ENCODE data around the gene ZNF605. TPM values are rescaled to one million over a fixed set of nuclear protein-coding genes. Genes with fewer than 3 reads are reported as not detected.
A peak's percentile ranks its signal among the peaks of the same experiment; 100 is the strongest.

Gene ZNF605
- total and polyA plus RNA-seq, 10 of the 15 experiments (the other 5 are each of a cell fraction or from before 2014, with no cell fraction given) = 0.95 to 4.8 (median 2.5) TPM

- no peak for FAIRE-seq
- H3K27ac ChIP-seq (ENCODE audit: control insufficient read depth, insufficient read depth) = no peak overlapping the region
- intact Hi-C loops (cut with micrococcal nuclease; ENCODE audit: unreplicated experiment) = no loop called here
Observed at GRCh38 chr12:132888852-132889251, 67.3 kb downstream of the ZNF605 start.

More at GRCh38 chr12:132888852-132889251, 67.3 kb downstream of the ZNF605 start:
- RAD21 ChIA-PET (ENCODE audit: unreplicated experiment) = no interaction called here
- Histone ChIP-seq H3K27me3 (replicated peaks in 1 of 2; ENCODE audit: control insufficient read depth in 2 of 2, insufficient read depth in 2 of 2, low read length in 1 of 2) (no peaks in the 10 kb centered on the region), H3K4me2 (ENCODE audit: control insufficient read depth, insufficient read depth) (no peak overlapping the region), H3K9ac (ENCODE audit: control insufficient read depth, insufficient read depth, low read length) (no peak overlapping the region), H3K79me2 (ENCODE audit: control insufficient read depth, insufficient read depth, low read length) (peaks cover 5% of the 10 kb centered on the region), H3K4me1 (ENCODE audit: control insufficient read depth, insufficient read depth, low read length) (no peaks in the 10 kb centered on the region), H3K9me3 (replicated peaks; ENCODE audit: control insufficient read depth, insufficient read depth, low read length) (peaks cover 12% of the 10 kb centered on the region), H2AFZ (ENCODE audit: control insufficient read depth, low read depth, low read length) (no peak overlapping the region), H4K20me1 (ENCODE audit: control insufficient read depth, insufficient read depth) (no peaks in the 10 kb centered on the region), H3K4me3 (0 out of 2 replicates have a peak overlapping the region, but pooled peaks have one; percentile 19), H3K36me3 (ENCODE audit: control insufficient read depth in 2 of 2, insufficient read depth in 2 of 2, low read length in 1 of 2) (peaks cover 0 to 3% of the 10 kb centered on the region in 2 experiments; a peak in 1 of 4 replicates)
- TF ChIP-seq BCLAF1 (IDR thresholded peaks at IDR 0.05) (no peak), ZNF24 (IDR thresholded peaks at IDR 0.05) (no peak), RBBP5 (conservative IDR thresholded peaks at IDR 0.05) (no peak), TCF7 (IDR thresholded peaks at IDR 0.05; ENCODE audit: borderline replicate concordance) (no peak)
- TF ChIP-seq, protein P1, sequence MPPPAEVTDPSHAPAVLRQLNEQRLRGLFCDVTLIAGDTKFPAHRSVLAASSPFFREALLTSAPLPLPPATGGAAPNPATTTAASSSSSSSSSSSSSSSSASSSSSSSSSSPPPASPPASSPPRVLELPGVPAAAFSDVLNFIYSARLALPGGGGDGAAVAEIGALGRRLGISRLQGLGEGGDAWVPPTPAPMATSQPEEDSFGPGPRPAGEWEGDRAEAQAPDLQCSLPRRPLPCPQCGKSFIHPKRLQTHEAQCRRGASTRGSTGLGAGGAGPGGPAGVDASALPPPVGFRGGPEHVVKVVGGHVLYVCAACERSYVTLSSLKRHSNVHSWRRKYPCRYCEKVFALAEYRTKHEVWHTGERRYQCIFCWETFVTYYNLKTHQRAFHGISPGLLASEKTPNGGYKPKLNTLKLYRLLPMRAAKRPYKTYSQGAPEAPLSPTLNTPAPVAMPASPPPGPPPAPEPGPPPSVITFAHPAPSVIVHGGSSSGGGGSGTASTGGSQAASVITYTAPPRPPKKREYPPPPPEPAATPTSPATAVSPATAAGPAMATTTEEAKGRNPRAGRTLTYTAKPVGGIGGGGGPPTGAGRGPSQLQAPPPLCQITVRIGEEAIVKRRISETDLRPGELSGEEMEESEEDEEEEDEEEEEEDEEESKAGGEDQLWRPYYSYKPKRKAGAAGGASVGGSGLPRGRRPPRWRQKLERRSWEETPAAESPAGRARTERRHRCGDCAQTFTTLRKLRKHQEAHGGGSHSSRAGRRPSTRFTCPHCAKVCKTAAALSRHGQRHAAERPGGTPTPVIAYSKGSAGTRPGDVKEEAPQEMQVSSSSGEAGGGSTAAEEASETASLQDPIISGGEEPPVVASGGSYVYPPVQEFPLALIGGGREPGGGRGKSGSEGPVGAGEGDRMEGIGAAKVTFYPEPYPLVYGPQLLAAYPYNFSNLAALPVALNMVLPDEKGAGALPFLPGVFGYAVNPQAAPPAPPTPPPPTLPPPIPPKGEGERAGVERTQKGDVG (CRISPR knock-in tag; IDR thresholded peaks at IDR 0.05) = no peak
- SMC1A ChIA-PET (ENCODE audit: uncharacterized antibody, unreplicated experiment) = no interaction called here
- POLR2A ChIA-PET = no interaction called here
- ATAC-seq (no peak), DNase-seq (ENCODE audit: low read depth, low spot score) (no peak)
- BruUV-seq (replicated peaks) = no TSS peak
- in situ Hi-C loops (cut with MboI) = no loop called here
- WGBS (ENCODE audit: insufficient coverage, insufficient replicate concordance, low lambda C conversion rate, missing lambda C conversion rate) = 88% methylated on average over 6 of the region's 6 CpGs
- CTCF ChIA-PET = no interaction called here

Data from GM12878 (cell line).